ENCODE measurements around the gene SYNE1. TPM values are rescaled to one million over a fixed set of nuclear protein-coding genes. Genes with fewer than 3 reads are reported as not detected.

Gene SYNE1
- total RNA-seq, 1 donor from 2014 or later = 43.8 TPM

DNA sequence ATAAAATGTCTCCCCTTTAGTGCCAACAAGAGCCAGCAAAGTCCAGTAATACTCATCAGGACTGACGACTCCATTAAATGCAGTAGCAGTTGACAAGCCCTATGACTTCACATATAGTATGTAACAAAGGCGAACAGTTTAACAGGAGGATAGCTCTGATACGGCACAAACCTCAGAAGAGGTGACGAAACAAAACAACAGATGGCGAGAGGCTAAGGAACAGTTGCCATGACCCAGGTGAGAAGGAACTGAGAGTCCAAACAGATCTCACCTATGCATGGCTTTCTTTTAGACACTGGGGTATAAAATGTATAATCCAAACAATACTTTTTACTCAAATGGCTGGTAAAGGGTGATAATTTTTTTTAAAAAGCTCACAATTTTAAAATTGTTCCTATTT is 37.1 kb downstream of the SYNE1 start:
- H3K4me1 Mint-ChIP-seq (ENCODE audit: low read depth) = peaks cover 2% of the 10 kb centered on the region
- no peaks in the 10 kb centered on the region for H3K9me3 Mint-ChIP-seq (ENCODE audit: low read depth)
- no peak overlapping the region for H3K4me3 Mint-ChIP-seq (ENCODE audit: low read depth)
- no peak for DNase-seq (ENCODE audit: low spot score, unreplicated experiment)
- no peak overlapping the region for H3K27ac Mint-ChIP-seq
- TF ChIP-seq, protein P1, sequence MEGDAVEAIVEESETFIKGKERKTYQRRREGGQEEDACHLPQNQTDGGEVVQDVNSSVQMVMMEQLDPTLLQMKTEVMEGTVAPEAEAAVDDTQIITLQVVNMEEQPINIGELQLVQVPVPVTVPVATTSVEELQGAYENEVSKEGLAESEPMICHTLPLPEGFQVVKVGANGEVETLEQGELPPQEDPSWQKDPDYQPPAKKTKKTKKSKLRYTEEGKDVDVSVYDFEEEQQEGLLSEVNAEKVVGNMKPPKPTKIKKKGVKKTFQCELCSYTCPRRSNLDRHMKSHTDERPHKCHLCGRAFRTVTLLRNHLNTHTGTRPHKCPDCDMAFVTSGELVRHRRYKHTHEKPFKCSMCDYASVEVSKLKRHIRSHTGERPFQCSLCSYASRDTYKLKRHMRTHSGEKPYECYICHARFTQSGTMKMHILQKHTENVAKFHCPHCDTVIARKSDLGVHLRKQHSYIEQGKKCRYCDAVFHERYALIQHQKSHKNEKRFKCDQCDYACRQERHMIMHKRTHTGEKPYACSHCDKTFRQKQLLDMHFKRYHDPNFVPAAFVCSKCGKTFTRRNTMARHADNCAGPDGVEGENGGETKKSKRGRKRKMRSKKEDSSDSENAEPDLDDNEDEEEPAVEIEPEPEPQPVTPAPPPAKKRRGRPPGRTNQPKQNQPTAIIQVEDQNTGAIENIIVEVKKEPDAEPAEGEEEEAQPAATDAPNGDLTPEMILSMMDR (IDR thresholded peaks at IDR 0.05; ENCODE audit: unreplicated experiment) = no peak
- no peaks in the 10 kb centered on the region for H3K36me3 Mint-ChIP-seq (ENCODE audit: insufficient read depth)
- no peaks in the 10 kb centered on the region for H3K27me3 Mint-ChIP-seq

DNA sequence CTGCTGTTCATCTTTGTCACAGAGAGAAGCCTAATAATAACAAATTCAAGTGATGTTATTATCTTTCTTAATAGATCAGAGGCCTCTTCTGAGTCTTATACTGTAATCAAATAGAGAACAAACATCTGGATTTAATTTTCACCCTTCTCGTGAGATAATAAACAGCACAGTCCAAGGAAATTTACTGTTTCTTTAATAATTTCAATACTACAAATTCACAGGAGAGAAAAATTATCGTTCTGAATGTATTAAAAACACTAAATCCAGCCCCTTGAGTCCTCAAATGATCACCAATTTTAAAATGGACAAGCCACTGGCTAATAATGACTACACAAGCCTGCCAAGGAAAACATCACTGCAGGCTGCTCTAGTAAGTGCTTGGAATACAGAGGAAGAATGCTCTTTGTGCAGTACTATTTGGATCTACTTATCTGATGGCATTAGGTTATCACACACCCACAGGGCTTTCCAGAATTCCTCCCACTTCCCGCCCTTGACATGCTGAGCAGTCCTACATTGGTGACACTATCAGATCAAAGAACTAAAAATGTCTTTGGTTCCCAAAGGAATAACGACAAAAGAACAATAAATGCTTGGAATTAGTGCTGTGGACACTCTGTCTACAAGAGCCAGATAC is 38.1 kb downstream of the SYNE1 start:
- no peaks in the 10 kb centered on the region for H3K36me3 Mint-ChIP-seq (ENCODE audit: insufficient read depth)
- no peak overlapping the region for H3K4me3 Mint-ChIP-seq (ENCODE audit: low read depth)
- H3K27ac Mint-ChIP-seq = no peak overlapping the region
- H3K9me3 Mint-ChIP-seq (ENCODE audit: low read depth) = no peaks in the 10 kb centered on the region
- H3K27me3 Mint-ChIP-seq = no peaks in the 10 kb centered on the region
- H3K4me1 Mint-ChIP-seq (ENCODE audit: low read depth) = peaks cover 7% of the 10 kb centered on the region
- DNase-seq (ENCODE audit: low spot score, unreplicated experiment) = no peak
- TF ChIP-seq, protein P1 (IDR thresholded peaks at IDR 0.05; ENCODE audit: unreplicated experiment) = no peak

DNA sequence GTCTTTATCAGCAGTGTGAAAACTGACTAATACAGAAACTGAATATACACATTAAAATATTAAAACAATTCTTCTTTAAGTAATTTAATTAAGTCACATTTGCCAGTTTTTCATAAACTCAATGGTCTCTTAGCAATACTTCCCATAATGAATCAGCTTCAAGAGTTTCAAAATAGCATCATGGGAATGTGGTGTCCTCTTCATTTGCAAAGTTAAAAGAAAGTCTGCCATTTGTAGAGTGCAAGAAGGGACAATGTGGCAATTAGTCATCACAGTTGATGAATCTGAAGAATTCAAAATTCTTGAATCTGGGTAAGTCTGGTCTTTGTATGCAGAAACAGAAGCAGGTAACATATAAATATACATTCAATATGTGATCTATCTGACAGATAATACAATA is 38.7 kb downstream of the SYNE1 start:
- H3K4me3 Mint-ChIP-seq (ENCODE audit: low read depth) = no peak overlapping the region
- H3K27me3 Mint-ChIP-seq = no peaks in the 10 kb centered on the region
- TF ChIP-seq, protein P1 (IDR thresholded peaks at IDR 0.05; ENCODE audit: unreplicated experiment) = no peak
- H3K36me3 Mint-ChIP-seq (ENCODE audit: insufficient read depth) = no peaks in the 10 kb centered on the region
- peaks cover 7% of the 10 kb centered on the region for H3K4me1 Mint-ChIP-seq (ENCODE audit: low read depth)
- no peak overlapping the region for H3K27ac Mint-ChIP-seq
- H3K9me3 Mint-ChIP-seq (ENCODE audit: low read depth) = no peaks in the 10 kb centered on the region
- no peak for DNase-seq (ENCODE audit: low spot score, unreplicated experiment)

DNA sequence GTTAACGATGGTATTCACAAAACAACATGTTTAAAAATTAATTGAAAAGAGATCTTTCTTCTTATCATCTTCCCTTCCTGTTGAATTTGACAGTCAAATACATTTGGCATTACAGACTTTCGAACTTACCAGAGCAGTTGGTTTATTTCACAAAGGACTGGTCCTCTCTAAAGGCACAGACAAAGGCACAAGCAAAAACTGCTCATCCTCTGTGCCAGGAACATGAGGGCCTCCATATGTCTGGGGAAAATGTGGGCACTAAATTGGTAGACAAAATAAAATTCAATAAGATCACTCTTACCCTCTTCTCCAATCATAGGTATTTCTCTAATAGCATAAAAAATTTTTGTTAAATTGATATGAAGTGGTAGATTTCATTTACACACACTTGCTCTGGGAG is 40.4 kb downstream of the SYNE1 start:
- H3K9me3 Mint-ChIP-seq (ENCODE audit: low read depth) = no peaks in the 10 kb centered on the region
- TF ChIP-seq, protein P1 (IDR thresholded peaks at IDR 0.05; ENCODE audit: unreplicated experiment) = no peak
- no peak for DNase-seq (ENCODE audit: low spot score, unreplicated experiment)
- H3K27ac Mint-ChIP-seq = no peak overlapping the region
- no peak overlapping the region for H3K4me3 Mint-ChIP-seq (ENCODE audit: low read depth)
- H3K36me3 Mint-ChIP-seq (ENCODE audit: insufficient read depth) = no peaks in the 10 kb centered on the region
- no peaks in the 10 kb centered on the region for H3K27me3 Mint-ChIP-seq
- H3K4me1 Mint-ChIP-seq (ENCODE audit: low read depth) = peaks cover 7% of the 10 kb centered on the region

DNA sequence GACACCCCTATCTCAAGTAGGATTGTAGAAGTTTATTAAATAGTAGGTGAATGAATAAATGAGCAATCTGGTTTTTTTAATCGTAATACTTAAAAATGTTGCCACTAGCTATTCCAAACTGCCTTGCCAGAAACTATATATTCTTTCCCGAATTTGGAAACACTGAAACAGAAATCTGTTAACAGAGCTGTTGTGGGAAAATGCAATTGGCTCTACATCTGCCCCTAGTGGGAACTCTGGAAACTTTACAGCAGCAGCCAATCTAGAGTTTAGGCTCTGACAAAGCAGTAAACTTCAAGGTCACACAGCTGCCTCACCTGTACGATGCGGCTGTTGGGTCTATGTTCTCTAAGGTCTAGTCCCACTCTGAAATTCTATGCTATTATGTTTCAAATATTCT is 41.7 kb downstream of the SYNE1 start:
- Mint-ChIP-seq H3K36me3 (ENCODE audit: insufficient read depth) (no peaks in the 10 kb centered on the region), H3K27me3 (no peaks in the 10 kb centered on the region), H3K4me1 (ENCODE audit: low read depth) (peaks cover 7% of the 10 kb centered on the region), H3K27ac (no peak overlapping the region), H3K9me3 (ENCODE audit: low read depth) (no peaks in the 10 kb centered on the region), H3K4me3 (ENCODE audit: low read depth) (no peak overlapping the region)
- no peak for DNase-seq (ENCODE audit: low spot score, unreplicated experiment)
- TF ChIP-seq, protein P1 (IDR thresholded peaks at IDR 0.05; ENCODE audit: unreplicated experiment) = peak; percentile 57
